C4-2B (cell line): Measurements from ENCODE around the gene KRTAP10-10.

Experiments
- H3K27ac ChIP-seq: fragments of 450-650 bp; 2 replicates; pipeline ENCODE4 v1.5.1; 2017
- ZFX ChIP-seq: fragments of 450-650 bp; IDR thresholded peaks from 2 replicates; pipeline ENCODE4 v1.6.1; 2017
- TF ChIP-seq, protein P1 (sequence below): fragments of 450-650 bp; conservative IDR thresholded peaks from 2 replicates; pipeline ENCODE4 v1.5.1; 2017; ENCODE audit warnings: mild to moderate bottlenecking

Gene KRTAP10-10

DNA sequence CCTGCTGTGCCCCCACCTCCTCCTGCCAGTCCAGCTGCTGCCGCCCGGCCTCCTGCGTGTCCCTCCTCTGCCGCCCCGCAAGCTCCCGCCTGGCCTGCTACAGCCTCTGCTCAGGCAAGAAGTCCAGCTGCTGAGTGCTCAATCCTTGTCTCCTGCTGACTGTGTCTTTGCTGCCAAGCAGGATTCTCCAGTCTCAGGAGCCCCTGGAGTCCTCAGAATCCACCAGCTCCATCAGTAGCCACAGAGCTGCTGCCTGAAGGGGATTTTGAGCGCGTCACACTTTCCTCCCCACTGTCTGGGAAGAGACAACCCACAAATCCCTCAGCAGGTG lies 10.0 kb downstream of the KRTAP10-10 start:
- TF ChIP-seq ZFX = no peak
- TF ChIP-seq, protein P1, sequence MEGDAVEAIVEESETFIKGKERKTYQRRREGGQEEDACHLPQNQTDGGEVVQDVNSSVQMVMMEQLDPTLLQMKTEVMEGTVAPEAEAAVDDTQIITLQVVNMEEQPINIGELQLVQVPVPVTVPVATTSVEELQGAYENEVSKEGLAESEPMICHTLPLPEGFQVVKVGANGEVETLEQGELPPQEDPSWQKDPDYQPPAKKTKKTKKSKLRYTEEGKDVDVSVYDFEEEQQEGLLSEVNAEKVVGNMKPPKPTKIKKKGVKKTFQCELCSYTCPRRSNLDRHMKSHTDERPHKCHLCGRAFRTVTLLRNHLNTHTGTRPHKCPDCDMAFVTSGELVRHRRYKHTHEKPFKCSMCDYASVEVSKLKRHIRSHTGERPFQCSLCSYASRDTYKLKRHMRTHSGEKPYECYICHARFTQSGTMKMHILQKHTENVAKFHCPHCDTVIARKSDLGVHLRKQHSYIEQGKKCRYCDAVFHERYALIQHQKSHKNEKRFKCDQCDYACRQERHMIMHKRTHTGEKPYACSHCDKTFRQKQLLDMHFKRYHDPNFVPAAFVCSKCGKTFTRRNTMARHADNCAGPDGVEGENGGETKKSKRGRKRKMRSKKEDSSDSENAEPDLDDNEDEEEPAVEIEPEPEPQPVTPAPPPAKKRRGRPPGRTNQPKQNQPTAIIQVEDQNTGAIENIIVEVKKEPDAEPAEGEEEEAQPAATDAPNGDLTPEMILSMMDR = no peak
- no peak overlapping the region for H3K27ac ChIP-seq

GRCh38 chr21:44648557-44649311 lies 11.6 kb downstream of the KRTAP10-10 start:
- TF ChIP-seq, protein P1 = no peak
- no peak for TF ChIP-seq ZFX
- H3K27ac ChIP-seq = no peak overlapping the region

DNA sequence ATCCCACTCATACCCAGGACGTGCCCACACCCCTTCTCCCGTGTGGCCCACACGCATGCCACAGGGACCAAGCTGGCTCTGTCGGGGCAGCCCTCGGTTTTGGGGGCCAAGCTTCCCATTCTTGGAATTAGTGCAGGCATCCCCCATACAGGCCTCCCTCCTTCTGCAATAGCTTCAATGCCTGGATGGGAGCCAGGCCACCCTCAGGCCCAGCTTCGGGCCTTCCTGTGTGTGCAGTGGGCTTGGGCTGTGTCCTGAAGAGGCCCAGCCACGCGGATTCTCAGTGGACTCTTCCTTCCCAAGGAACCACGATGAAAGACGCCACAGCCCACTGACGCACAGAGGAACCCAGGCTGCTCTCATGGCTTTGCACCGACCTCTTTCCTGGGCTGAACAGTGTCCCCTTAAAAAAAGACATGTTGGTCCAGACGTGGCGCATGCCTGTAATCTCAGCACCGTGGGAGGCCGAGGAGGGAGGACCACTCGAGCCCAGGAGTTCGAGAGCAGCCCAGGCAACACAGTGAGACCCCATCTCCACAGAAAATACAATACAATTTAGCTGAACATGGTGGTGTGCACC lies 12.5 kb downstream of the KRTAP10-10 start:
- TF ChIP-seq, protein P1 = no peak
- TF ChIP-seq ZFX = no peak
- no peak overlapping the region for H3K27ac ChIP-seq

GRCh38 chr21:44650265-44650972 lies 13.3 kb downstream of the KRTAP10-10 start:
- TF ChIP-seq, protein P1 = no peak
- no peak for TF ChIP-seq ZFX
- H3K27ac ChIP-seq = no peak overlapping the region

DNA sequence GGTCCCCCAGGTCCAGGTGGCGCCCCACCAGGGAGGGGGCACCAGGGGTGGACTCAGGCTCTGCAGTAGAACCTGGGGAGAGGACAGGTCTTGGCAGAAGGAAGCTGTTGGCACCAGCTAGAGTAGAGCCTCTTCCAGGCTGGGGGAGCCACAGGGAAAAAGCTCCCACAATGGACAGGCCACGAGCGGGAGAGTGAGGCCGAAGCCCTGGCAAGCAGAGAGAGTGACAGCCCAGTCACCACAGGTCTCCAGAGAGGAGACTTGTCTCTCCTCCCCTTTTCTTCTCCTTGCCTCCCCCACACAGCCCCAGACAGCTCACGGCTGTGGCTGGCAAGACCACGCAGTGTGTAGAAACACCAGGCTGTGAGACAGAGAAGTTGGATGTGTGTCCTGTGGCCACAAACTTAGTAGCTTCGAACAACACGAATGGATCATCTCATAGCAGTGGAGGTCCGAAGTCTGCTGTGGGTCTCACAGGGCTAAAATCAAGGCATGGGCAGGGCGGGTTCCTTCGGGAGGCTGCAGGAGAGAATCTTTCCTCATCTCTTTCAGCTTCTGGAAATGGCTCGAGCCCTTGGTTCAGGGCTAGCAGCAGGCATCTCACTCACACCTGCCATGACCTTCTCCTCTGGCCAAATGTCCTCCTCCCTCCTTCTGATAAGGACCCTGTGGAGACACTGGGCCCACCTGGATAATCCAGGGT lies 14.0 kb downstream of the KRTAP10-10 start:
- no peak for TF ChIP-seq ZFX
- TF ChIP-seq, protein P1 = no peak
- no peak overlapping the region for H3K27ac ChIP-seq

DNA sequence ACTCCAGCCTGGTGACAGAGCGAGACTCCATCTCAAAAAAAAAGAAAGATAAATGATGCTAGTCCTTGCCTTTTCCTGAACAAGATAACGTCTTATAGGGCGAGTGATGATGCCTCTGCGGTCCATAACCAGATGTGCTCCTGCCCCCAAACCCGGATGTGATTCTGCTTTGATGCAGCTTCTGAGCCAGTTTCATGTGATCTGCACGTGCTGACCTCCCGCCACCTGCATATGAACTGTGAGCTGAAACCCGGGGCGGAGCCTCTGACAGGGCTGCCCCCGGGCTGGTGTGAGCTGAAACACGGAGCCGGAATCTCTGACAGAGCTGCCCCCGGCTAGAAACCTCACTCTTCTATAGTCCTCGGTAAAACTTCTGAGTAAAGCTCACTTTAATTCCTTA lies 16.0 kb downstream of the KRTAP10-10 start:
- no peak overlapping the region for H3K27ac ChIP-seq
- TF ChIP-seq, protein P1 = no peak
- no peak for TF ChIP-seq ZFX
